IMR-90 (cell line): ENCODE measurements around the gene NLRP1. TPM values are rescaled to one million over a fixed set of nuclear protein-coding genes. Genes with fewer than 3 reads are reported as not detected.

ENCODE experiments used
- ATAC-seq: fragments of 200-7000 bp; cut with Tn5 transposase; 2 replicates; pipeline ENCODE4 v1.9.1; 2020; ENCODE audit warnings: low read depth, mild to moderate bottlenecking, moderate library complexity
- BruUV-seq: library from RNA; stranded (reverse); fragments of 400-500 nt; replicated peaks from 2 replicates; lab custom pipeline; 2021; lab: Mats Ljungman, UMichigan
- CTCF ChIA-PET: fragments of 300-600 bp; formaldehyde crosslinking; extraction: SDS; loops from one replicate; lab custom pipeline; 2021; ENCODE audit warnings: antibody characterized with exemption; lab: Yijun Ruan, JAX
- POLR2A ChIA-PET: fragments of 300-600 bp; sonication (Branson Sonifier 250); formaldehyde crosslinking; loops from one replicate; lab custom pipeline; 2022; ENCODE audit warnings: antibody characterized with exemption; ENCODE audit not compliant: unreplicated experiment; lab: Charles Lee
- DNase-seq: peaks from one replicate; pipeline ENCODE4 v3.0.0; 2013
- H2AFZ ChIP-seq: replicated peaks from 2 replicates; pipeline ENCODE3; 2013; ENCODE audit warnings: low read length, mild to moderate bottlenecking; ENCODE audit not compliant: poor library complexity
- H2AK5ac ChIP-seq: 2 replicates; pipeline ENCODE4 v1.6.1; 2013; ENCODE audit warnings: low read depth, low read length, inconsistent platforms
- H2AK9ac ChIP-seq: replicated peaks from 2 replicates; pipeline ENCODE3; 2013; ENCODE audit warnings: mild to moderate bottlenecking, low read depth, low read length, moderate library complexity; ENCODE audit not compliant: poor library complexity
- H2BK120ac ChIP-seq: 2 replicates; pipeline ENCODE4 v1.6.1; 2013; ENCODE audit warnings: low read depth, low read length, inconsistent platforms
- H2BK15ac ChIP-seq: 3 replicates; pipeline ENCODE4 v1.6.1; 2013; ENCODE audit warnings: low read depth, low read length, inconsistent platforms
- H2BK20ac ChIP-seq: 2 replicates; pipeline ENCODE4 v1.6.1; 2013; ENCODE audit warnings: low read depth, mild to moderate bottlenecking, inconsistent platforms, low read length, moderate library complexity
- H2BK5ac ChIP-seq: 2 replicates; pipeline ENCODE4 v1.6.1; 2013; ENCODE audit warnings: mild to moderate bottlenecking, low read depth, low read length, inconsistent platforms; ENCODE audit not compliant: poor library complexity, severe bottlenecking
- H3K14ac ChIP-seq: replicated peaks from 2 replicates; pipeline ENCODE4 v1.6.1; 2013; ENCODE audit warnings: low read depth, low read length, inconsistent platforms
- H3K18ac ChIP-seq: 2 replicates; pipeline ENCODE4 v1.6.1; 2013; ENCODE audit warnings: low read depth, low read length, control low read depth
- H3K23ac ChIP-seq: 2 replicates; pipeline ENCODE4 v1.6.1; 2013; ENCODE audit warnings: low read depth, low read length, inconsistent platforms
- H3K27ac ChIP-seq: 2 replicates; pipeline ENCODE4 v1.5.1; 2013; ENCODE audit warnings: mild to moderate bottlenecking, control low read depth, low read length; ENCODE audit not compliant: insufficient read depth
- H3K27me3 ChIP-seq: 2 replicates; pipeline ENCODE4 v1.6.1; 2013; ENCODE audit warnings: low read length; ENCODE audit not compliant: control insufficient read depth, insufficient read depth
- H3K36me3 ChIP-seq: 2 replicates; pipeline ENCODE4 v1.6.1; 2013; ENCODE audit warnings: low read length, mixed read lengths; ENCODE audit not compliant: control insufficient read depth, insufficient read depth
- H3K4ac ChIP-seq: 2 replicates; pipeline ENCODE4 v1.6.1; 2013; ENCODE audit warnings: low read depth, low read length, inconsistent platforms
- H3K4me1 ChIP-seq: 2 replicates; pipeline ENCODE4 v1.6.1; 2013; ENCODE audit warnings: low read length, mixed read lengths; ENCODE audit not compliant: control insufficient read depth, insufficient read depth
- H3K4me2 ChIP-seq: 2 replicates; pipeline ENCODE4 v1.6.1; 2013; ENCODE audit warnings: low read depth, mild to moderate bottlenecking, control low read depth, low read length, moderate library complexity
- H3K4me3 ChIP-seq: 2 replicates; pipeline ENCODE4 v1.5.1; 2013; ENCODE audit warnings: low read depth, mild to moderate bottlenecking, control low read depth, low read length, moderate library complexity; ENCODE audit not compliant: insufficient read depth
- H3K56ac ChIP-seq: 2 replicates; pipeline ENCODE4 v1.6.1; 2013; ENCODE audit warnings: low read length, inconsistent platforms; ENCODE audit not compliant: insufficient read depth; ENCODE audit errors: extremely low read depth
- H3K79me1 ChIP-seq, 2 experiments: 2 replicates each; pipeline ENCODE4 v1.6.1; 2013; ENCODE audit warnings: low read length in 2 of 2, inconsistent platforms in 1 of 2, low read depth in 1 of 2
- H3K9ac ChIP-seq: 2 replicates; pipeline ENCODE4 v1.6.1; 2013; ENCODE audit warnings: low read depth, low read length, control low read depth
- H3K9me1 ChIP-seq: 2 replicates; pipeline ENCODE4 v1.6.1; 2013; ENCODE audit warnings: low read length, inconsistent platforms; ENCODE audit not compliant: insufficient read depth
- H3K9me3 ChIP-seq: 2 replicates; pipeline ENCODE4 v1.6.1; 2013; ENCODE audit warnings: low read length; ENCODE audit not compliant: control insufficient read depth, insufficient read depth
- H4K20me1 ChIP-seq: 2 replicates; pipeline ENCODE4 v1.6.1; 2013; ENCODE audit warnings: low read length, inconsistent platforms; ENCODE audit not compliant: insufficient read depth
- H4K5ac ChIP-seq: 2 replicates; pipeline ENCODE4 v1.6.1; 2013; ENCODE audit warnings: mild to moderate bottlenecking, low read depth, low read length, control low read depth
- H4K8ac ChIP-seq, 2 experiments: 2 replicates each; pipeline ENCODE4 v1.6.1; 2013; ENCODE audit warnings: low read depth in 2 of 2, low read length in 2 of 2, control low read depth in 1 of 2, inconsistent platforms in 1 of 2
- H4K91ac ChIP-seq: 2 replicates; pipeline ENCODE4 v1.6.1; 2013; ENCODE audit warnings: low read depth, low read length, inconsistent platforms; ENCODE audit not compliant: insufficient read depth
- CEBPB ChIP-seq: IDR thresholded peaks from 2 replicates; pipeline ENCODE4 v1.6.1; 2012; ENCODE audit warnings: low read depth, low read length, improper control_type of control experiment
- CHD1 ChIP-seq: IDR thresholded peaks from 2 replicates; pipeline ENCODE4 v1.6.1; 2012; ENCODE audit warnings: low read depth, low read length, improper control_type of control experiment
- FOS ChIP-seq: fragments of 150-350 bp; IDR thresholded peaks from 2 replicates; pipeline ENCODE4 v1.6.1; 2016; ENCODE audit warnings: low read depth, low read length
- MAZ ChIP-seq: IDR thresholded peaks from 2 replicates; pipeline ENCODE4 v1.6.1; 2012; ENCODE audit warnings: low read depth, mild to moderate bottlenecking, low read length, improper control_type of control experiment, moderate library complexity, borderline replicate concordance
- MXI1 ChIP-seq: IDR thresholded peaks from 2 replicates; pipeline ENCODE4 v1.6.1; 2012; ENCODE audit warnings: low read depth, mild to moderate bottlenecking, low read length, moderate library complexity, borderline replicate concordance
- NFE2L2 ChIP-seq: fragments of 150-350 bp; IDR thresholded peaks from 2 replicates; pipeline ENCODE4 v1.6.1; 2016; ENCODE audit warnings: low read depth, mild to moderate bottlenecking, low read length
- WGBS, 2 experiments: methylation state at CpG; one replicate each; pipeline versions ENCODE4 v1.1.5 to v1.1.7; 2013; ENCODE audit warnings: missing lambda C conversion rate in 2 of 2; ENCODE audit not compliant: insufficient read length in 1 of 2; ENCODE audit errors: extremely low coverage in 2 of 2; 5-methylcytosine and 5-hydroxymethylcytosine counted together
- dilution Hi-C: fragments of 300-500 bp; cut with HindIII; formaldehyde crosslinking; loops from one replicate; pipeline ENCODE4 v1.14.3; 2018; ENCODE audit warnings: low sequenced_read_pairs; ENCODE audit not compliant: unreplicated experiment
- in situ Hi-C: fragments of 300-500 bp; cut with MboI; formaldehyde crosslinking; loops from 3 replicates; pipeline ENCODE4 v1.14.3; 2019; ENCODE audit warnings: low sequenced_read_pairs, inconsistent platforms, mixed read lengths
- intact Hi-C: fragments of 100-400 bp; cut with micrococcal nuclease; formaldehyde crosslinking; loops from 2 replicates; pipeline ENCODE4 v1.10.0; 2022
- polyA plus RNA-seq, 3 experiments: library from polyadenylated mRNA; depleted of rRNA; stranded (reverse); fragments of >200 nt; gene quantifications; 2 replicates each; pipeline ENCODE4 v1.2.3, GENCODE V29; 2012; ENCODE audit warnings: low replicate concordance in 1 of 3
- total RNA-seq: library from RNA; depleted of rRNA; stranded (reverse); fragments of >200 nt; gene quantifications from 2 replicates; pipeline ENCODE4 v1.2.3, GENCODE V29; 2012

The NLRP1 gene
- total and polyA plus RNA-seq, 2 of the 4 experiments (the other 2 are of a cell fraction), result 134 to 340 TPM

GRCh38 chr17:5580969-5581368 lies 3.3 kb downstream of the NLRP1 start:
- peaks cover 9% of the 10 kb centered on the region for H3K36me3 ChIP-seq
- POLR2A ChIA-PET, result no interaction called here

More at GRCh38 chr17:5580969-5581368, 3.3 kb downstream of the NLRP1 start:
- no peak overlapping the region for H2AFZ ChIP-seq
- peaks cover 20% of the 10 kb centered on the region for H3K4me1 ChIP-seq
- dilution Hi-C loops (no loop called here), intact Hi-C loops (loop anchor here (10.0 kb wide), 2 partner anchors 1074 to 1264 kb away; partner anchors contain the start of genes C17orf100 and MED31), in situ Hi-C loops (no loop called here)
- no TSS peak for BruUV-seq
- CTCF ChIA-PET, result no interaction called here
- no peak overlapping the region for H3K27ac ChIP-seq
- H4K20me1 ChIP-seq, result no peaks in the 10 kb centered on the region
- no peak overlapping the region for H3K23ac ChIP-seq
- no peaks in the 10 kb centered on the region for H3K9me3 ChIP-seq
- no peaks in the 10 kb centered on the region for H3K27me3 ChIP-seq
- H4K91ac ChIP-seq, result no peak overlapping the region
- no peak overlapping the region for H2BK20ac ChIP-seq
- H3K14ac ChIP-seq, result no peak overlapping the region
- H3K9ac ChIP-seq, result no peak overlapping the region
- H3K9me1 ChIP-seq, result peaks cover 16% of the 10 kb centered on the region
- no peak overlapping the region for H3K4me3 ChIP-seq
- TF ChIP-seq CHD1, result no peak
- TF ChIP-seq MXI1, result no peak
- no peak for TF ChIP-seq MAZ
- TF ChIP-seq NFE2L2, result no peak
- TF ChIP-seq FOS, result no peak
- TF ChIP-seq CEBPB, result no peak
- H2BK120ac ChIP-seq, result no peak overlapping the region
- WGBS, 2 experiments, result no CpG with 5 or more reads among the region's 3 CpGs
- H2BK5ac ChIP-seq, result no peak overlapping the region
- H2AK5ac ChIP-seq, result no peak overlapping the region
- no peak overlapping the region for H2BK15ac ChIP-seq
- H3K4ac ChIP-seq, result no peak overlapping the region
- DNase-seq, result no peak
- no peak for ATAC-seq
- no peak overlapping the region for H3K18ac ChIP-seq
- no peak overlapping the region for H2AK9ac ChIP-seq
- H3K4me2 ChIP-seq, result no peak overlapping the region
- H3K79me1 ChIP-seq, result peaks cover 25% of the 10 kb centered on the region in 2 experiments
- no peak overlapping the region for H4K5ac ChIP-seq
- no peak overlapping the region for H3K56ac ChIP-seq
- H4K8ac ChIP-seq, result no peak overlapping the region
